Esophagus squamous epithelium (tissue), 4 donors: ENCODE data around the gene SBNO1.

Experiments
- CTCF ChIP-seq, 6 experiments: fragments of 450-650 bp in 4 of 6; fragments of 200-600 bp in 2 of 6; sonication (generic) in 2 of 6; IDR thresholded peaks; one replicate each; pipeline ENCODE4 v1.5.1; 2016 to 2019; ENCODE audit warnings: antibody characterized with exemption in 6 of 6, mild to moderate bottlenecking in 4 of 6, moderate library complexity in 4 of 6
- POLR2A ChIP-seq, 4 donors: fragments of 450-650 bp; IDR thresholded peaks; one replicate each; pipeline ENCODE4 v1.6.1; 2017; ENCODE audit warnings: antibody characterized with exemption in 4 of 4, mild to moderate bottlenecking in 4 of 4, moderate library complexity in 3 of 4

- no peak for TF ChIP-seq POLR2A (IDR thresholded peaks at IDR 0.05)
- no peak for TF ChIP-seq CTCF (IDR thresholded peaks at IDR 0.05)
These were observed 45.4 kb downstream of the SBNO1 start for GRCh38 chr12:123319273-123319672.
